Naive B cell (primary cell): Measurements from ENCODE around the gene ZNF106. TPM values are rescaled to one million over a fixed set of nuclear protein-coding genes. Genes with fewer than 3 reads are reported as not detected.

Source experiments
- ATAC-seq, 2 donors: fragments of 150-1000 bp; cut with Tn5 transposase; 2 replicates each; pipeline ENCODE4 v1.10.0; 2021; ENCODE audit warnings: low read depth in 2 of 2, mild to moderate bottlenecking in 2 of 2, moderate library complexity in 2 of 2
- DNase-seq: peaks from one replicate; pipeline ENCODE4 v3.0.0; 2022
- H3K27ac Mint-ChIP-seq, 6 donors: one replicate each; pipeline ENCODE4 v1.8.0; 2020 to 2022; ENCODE audit warnings: mild to moderate bottlenecking in 6 of 6, mixed read lengths in 6 of 6, moderate library complexity in 5 of 6, inconsistent platforms in 2 of 6
- H3K27me3 Mint-ChIP-seq, 3 donors: one replicate each; pipeline ENCODE4 v1.8.0; 2021 to 2022; ENCODE audit warnings: mixed read lengths in 3 of 3, mild to moderate bottlenecking in 1 of 3
- H3K36me3 Mint-ChIP-seq, 2 donors: one replicate each; pipeline ENCODE4 v1.8.0; 2020 to 2022; ENCODE audit warnings: mixed read lengths in 2 of 2, inconsistent platforms in 1 of 2, mild to moderate bottlenecking in 1 of 2
- H3K4me1 Mint-ChIP-seq, 3 donors: one replicate each; pipeline ENCODE4 v1.8.0; 2020 to 2022; ENCODE audit warnings: mixed read lengths in 3 of 3, inconsistent platforms in 1 of 3, mild to moderate bottlenecking in 1 of 3, moderate library complexity in 1 of 3
- H3K4me3 Mint-ChIP-seq, 8 donors: one replicate each; pipeline ENCODE4 v1.8.0; 2020 to 2022; ENCODE audit warnings: mild to moderate bottlenecking in 8 of 8, mixed read lengths in 8 of 8, moderate library complexity in 8 of 8, inconsistent platforms in 2 of 8
- H3K9me3 Mint-ChIP-seq, 7 donors: one replicate each; pipeline ENCODE4 v1.8.0; 2020 to 2022; ENCODE audit warnings: mixed read lengths in 7 of 7, mild to moderate bottlenecking in 5 of 7, inconsistent platforms in 2 of 7, moderate library complexity in 1 of 7
- polyA plus RNA-seq, 6 donors: library from polyadenylated mRNA; unstranded; fragments of 300-500 nt; fragmentation: Illumina TruSeq; gene quantifications; one replicate each; pipeline ENCODE4 v1.2.3, GENCODE V29; 2021; ENCODE audit warnings: low read depth in 6 of 6

The ZNF106 gene
- polyA plus RNA-seq, 6 donors from 2014 or later, result 24.1 to 87.1 (median 52.0) TPM

DNA sequence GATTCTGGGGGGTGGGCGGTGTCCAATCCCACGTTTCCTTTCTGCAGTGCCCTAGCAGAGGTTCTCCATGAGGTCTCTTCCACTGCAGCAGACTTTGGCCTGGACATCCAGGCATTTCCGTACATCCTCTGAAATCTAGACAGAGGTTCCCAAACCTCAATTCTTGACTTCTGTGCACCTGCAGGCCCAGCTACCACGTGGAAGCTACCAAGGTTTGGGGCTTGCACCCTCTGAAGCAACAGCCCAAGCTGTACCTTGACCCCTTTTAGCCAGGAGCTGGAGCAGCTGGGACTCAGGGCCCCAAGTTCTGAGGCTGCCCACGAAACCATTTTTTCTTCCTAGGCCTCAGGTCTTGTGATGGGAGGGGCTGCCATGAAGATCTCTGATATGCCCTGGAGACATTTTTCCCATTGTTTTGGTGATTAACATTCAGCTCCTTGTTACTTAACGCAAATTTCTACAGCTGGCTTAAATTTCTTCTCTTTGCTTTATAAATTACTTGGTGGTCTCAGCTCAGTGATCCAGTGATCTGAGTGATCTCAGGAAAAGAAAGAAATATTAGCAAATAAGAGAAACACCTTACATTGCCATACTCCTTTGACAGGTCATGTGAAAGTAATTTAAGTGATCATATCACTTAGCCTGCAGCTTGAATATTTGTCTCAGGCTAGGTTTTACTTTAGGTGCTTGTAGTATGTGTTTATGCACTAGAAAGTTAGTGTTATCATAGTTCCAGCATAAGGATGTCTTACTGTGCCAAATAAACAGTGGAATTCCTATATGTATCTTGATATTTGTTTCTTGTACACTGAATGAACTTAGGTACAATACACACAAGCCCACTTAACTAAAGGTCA is 7.5 kb upstream of the ZNF106 start:
- DNase-seq (no peak), ATAC-seq (no peak)
- peak overlapping the region in 7 of 8 donors; percentile 14 to 98 (median 54) for H3K4me3 Mint-ChIP-seq
- H3K4me1 Mint-ChIP-seq, result peaks cover 57 to 96% (median 85%) of the 10 kb centered on the region in 3 donors
- H3K36me3 Mint-ChIP-seq, result peaks cover 0 to 8% of the 10 kb centered on the region in 2 donors
- H3K27me3 Mint-ChIP-seq, result no peaks in the 10 kb centered on the region
- no peaks in the 10 kb centered on the region for H3K9me3 Mint-ChIP-seq
- H3K27ac Mint-ChIP-seq, result peak overlapping the region; percentile 3 to 96 (median 66)

DNA sequence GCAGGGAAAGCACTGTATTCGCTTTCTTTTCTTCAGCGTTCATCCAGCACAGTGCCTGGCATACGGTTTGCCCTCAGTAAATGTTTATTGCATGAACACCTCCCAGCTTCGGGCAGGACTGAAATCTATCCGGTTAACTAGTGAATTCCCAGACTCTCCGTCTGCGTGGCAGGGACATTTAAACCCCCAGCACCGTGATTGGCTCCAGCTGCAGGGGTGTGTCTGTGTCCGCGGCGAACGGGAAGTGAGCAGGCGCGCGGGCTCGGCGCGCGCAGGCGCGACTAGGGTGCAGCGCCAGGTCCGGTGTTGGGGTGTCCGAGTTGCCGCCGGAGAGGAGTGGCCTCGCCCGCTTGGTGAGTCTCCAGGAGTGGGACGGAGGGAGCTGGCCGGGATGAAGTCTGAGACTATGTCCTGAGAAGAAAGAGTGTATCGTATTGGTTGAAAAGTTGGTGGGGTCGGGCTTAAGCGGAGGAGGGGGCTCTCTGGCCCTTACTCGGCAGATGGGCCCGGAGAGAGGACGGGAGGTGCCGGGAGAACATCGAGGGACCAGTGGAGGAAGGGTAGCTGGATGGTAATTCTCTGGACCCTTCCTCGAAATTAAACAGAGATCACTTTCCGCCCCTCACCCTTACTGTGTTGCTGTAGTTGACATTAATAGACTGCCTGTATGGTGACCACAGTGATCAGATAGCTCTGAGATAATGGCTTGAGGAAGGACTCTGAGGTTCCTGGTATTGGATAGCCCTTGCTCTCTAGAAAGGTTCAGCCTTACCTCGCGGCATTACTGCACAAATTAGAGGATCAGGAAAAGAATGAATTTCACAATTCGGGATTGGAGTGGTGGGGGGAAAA is 4.6 kb upstream of the ZNF106 start, which contains the start of gene SNAP23:
Gene SNAP23 (plus strand): TSS at position 274 of the 852 bp plus-strand sequence. CDS start 16,213 bp downstream, outside the sequence.
- Mint-ChIP-seq H3K27me3 (no peaks in the 10 kb centered on the region), H3K4me3 (peak within 1 kb of the TSS; percentile 93 to 100 (median 98)), H3K27ac (peak within 1 kb of the TSS; percentile 88 to 98 (median 96)), H3K36me3 (peaks cover 0 to 8% of the 10 kb centered on the region in 2 donors), H3K4me1 (peaks cover 56 to 94% (median 85%) of the 10 kb centered on the region in 3 donors), H3K9me3 (no peaks in the 10 kb centered on the region)
- ATAC-seq, result peak; percentile 83 to 84
- peak; percentile 79 for DNase-seq

DNA sequence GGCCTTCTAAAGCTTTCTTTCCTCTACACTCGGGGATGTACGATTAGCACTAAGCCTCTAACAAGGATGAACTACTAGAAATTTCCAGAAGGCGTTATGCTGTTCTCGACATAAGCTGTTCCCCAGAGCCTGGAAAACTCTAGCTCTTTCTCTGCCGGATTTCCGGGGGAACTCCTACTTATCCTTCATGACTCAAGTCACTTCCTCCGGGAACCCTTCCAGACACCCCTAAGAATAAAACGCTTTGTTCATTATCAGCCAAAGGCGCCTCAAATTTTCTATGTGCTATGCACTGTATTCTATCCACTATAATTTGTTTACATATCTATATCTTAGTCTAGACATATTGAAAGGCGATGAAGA is 4.0 kb upstream of the ZNF106 start:
- no peaks in the 10 kb centered on the region for H3K9me3 Mint-ChIP-seq
- ATAC-seq (no peak), DNase-seq (no peak)
- peak overlapping the region; percentile 93 to 100 (median 98) for H3K4me3 Mint-ChIP-seq
- H3K27me3 Mint-ChIP-seq, result no peaks in the 10 kb centered on the region
- peaks cover 0 to 8% of the 10 kb centered on the region in 2 donors for H3K36me3 Mint-ChIP-seq
- peaks cover 53 to 90% (median 85%) of the 10 kb centered on the region in 3 donors for H3K4me1 Mint-ChIP-seq
- H3K27ac Mint-ChIP-seq, result peak overlapping the region; percentile 78 to 98 (median 96)

DNA sequence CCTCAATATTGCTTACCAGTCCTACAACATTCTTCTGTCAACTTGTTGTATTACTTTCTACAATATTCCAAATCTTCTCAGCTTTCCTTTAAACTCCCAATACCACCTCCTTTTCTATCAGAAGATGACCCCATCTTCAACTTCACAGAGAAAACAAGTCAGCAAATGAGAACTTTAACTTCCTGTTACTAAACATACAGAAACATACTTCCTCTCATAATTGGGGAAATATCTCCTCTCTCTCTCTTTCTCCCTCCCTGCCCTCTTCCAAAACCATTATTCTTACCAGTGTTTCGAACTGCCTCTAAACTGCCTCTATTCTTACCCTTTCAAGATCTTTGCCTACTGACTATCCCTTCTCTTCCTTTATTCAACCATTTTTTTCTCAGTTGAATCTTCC is 2.7 kb upstream of the ZNF106 start:
- ATAC-seq (no peak), DNase-seq (peak; percentile 11)
- Mint-ChIP-seq H3K4me3 (peak overlapping the region; percentile 93 to 100 (median 98)), H3K4me1 (peaks cover 53 to 90% (median 76%) of the 10 kb centered on the region in 3 donors), H3K36me3 (peaks cover 0 to 8% of the 10 kb centered on the region in 2 donors), H3K27ac (peak overlapping the region; percentile 34 to 96 (median 93)), H3K27me3 (no peaks in the 10 kb centered on the region), H3K9me3 (no peaks in the 10 kb centered on the region)

DNA sequence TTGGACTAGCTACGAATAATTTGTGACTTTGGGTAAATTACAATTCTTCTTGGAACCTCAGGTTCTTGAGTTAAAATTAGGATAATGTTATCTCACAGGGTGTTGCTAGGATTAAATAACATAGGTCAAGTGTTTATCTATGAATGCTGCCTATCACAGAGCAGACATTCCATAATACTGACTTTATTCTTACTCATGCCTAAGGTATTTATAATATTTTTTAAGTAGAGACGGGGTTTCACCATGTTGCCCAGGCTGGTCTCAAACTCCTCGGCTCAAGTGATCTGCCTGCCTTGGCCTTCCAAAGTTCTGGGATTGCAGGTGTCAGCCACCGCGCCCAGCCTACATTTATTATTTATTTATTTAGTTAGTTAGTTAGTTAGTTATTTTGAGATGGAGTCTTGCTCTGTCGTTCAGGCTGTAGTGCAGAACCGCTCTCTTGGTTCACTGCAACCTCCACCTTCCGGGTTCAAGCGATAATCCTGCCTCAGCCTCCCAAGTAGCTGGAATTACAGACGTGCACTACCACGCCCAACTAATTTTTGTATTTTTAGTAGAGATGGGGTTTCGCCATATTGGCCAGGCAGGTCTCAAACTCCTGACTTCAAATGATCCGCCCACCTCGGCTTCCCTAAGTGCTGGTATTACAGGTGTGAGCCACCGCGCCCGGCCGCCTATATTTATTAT is 741 bp upstream of the ZNF106 start:
- H3K4me1 Mint-ChIP-seq, result peaks cover 55 to 83% (median 62%) of the 10 kb centered on the region in 3 donors
- H3K27me3 Mint-ChIP-seq, result no peaks in the 10 kb centered on the region
- H3K9me3 Mint-ChIP-seq, result no peaks in the 10 kb centered on the region
- DNase-seq, result no peak
- peak overlapping the region; percentile 93 to 99 (median 96) for H3K4me3 Mint-ChIP-seq
- H3K27ac Mint-ChIP-seq, result peak overlapping the region; percentile 96 to 99 (median 98)
- ATAC-seq, result no peak
- H3K36me3 Mint-ChIP-seq, result peaks cover 0 to 16% of the 10 kb centered on the region in 2 donors

DNA sequence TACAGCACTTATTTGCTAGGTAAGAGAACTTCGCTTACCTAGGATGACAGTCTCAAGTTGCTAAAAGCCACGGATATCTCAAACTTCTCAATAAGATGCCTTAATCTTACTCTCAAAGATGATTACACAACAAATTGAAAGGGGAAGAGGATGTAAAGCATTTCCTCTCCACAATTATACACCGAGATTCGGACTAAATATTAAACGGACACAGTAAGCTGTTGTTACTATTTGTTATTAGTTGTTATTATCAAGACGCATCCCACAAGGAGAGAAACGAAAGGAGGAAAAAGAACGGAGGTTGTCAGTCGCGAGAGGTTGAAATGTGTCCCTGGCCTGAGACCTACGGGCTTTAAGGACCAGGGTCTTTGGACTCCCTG is 660 bp downstream of the ZNF106 start:
- peak overlapping the region; percentile 93 to 99 (median 96) for H3K4me3 Mint-ChIP-seq
- H3K27me3 Mint-ChIP-seq, result no peaks in the 10 kb centered on the region
- H3K9me3 Mint-ChIP-seq, result no peaks in the 10 kb centered on the region
- peak overlapping the region; percentile 96 to 99 (median 98) for H3K27ac Mint-ChIP-seq
- H3K36me3 Mint-ChIP-seq, result peaks cover 0 to 9% of the 10 kb centered on the region in 2 donors
- H3K4me1 Mint-ChIP-seq, result peaks cover 41 to 73% (median 54%) of the 10 kb centered on the region in 3 donors
- DNase-seq, result no peak
- ATAC-seq, result peak; percentile 9 to 28

DNA sequence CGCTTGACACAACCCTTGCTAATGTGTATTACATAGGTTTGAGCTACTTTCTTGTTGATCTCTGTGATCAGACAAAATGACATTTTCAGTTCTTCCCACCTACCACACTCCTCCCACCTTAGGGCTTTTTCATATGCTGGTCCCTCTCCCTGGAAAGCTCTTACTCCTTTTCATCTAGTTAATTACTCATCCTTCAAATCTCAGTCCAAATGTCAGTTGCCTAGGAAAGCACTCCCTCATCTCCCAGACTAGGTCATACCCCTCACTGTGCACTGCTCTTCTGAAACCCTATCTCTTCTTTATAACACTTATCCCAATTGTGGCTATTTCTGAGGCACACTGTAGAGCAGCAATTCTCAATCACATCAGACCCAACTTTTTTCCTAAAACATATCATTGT is 7.3 kb downstream of the ZNF106 start:
- H3K9me3 Mint-ChIP-seq, result peaks cover 0 to 6% (median 2%) of the 10 kb centered on the region in 7 donors
- ATAC-seq, result no peak
- no peak for DNase-seq
- H3K36me3 Mint-ChIP-seq, result peaks cover 18 to 23% of the 10 kb centered on the region in 2 donors
- peaks cover 20 to 25% (median 23%) of the 10 kb centered on the region in 3 donors for H3K4me1 Mint-ChIP-seq
- peak overlapping the region in 4 of 6 donors; percentile 1 to 68 (median 14) for H3K27ac Mint-ChIP-seq
- H3K4me3 Mint-ChIP-seq, result no peak overlapping the region
- H3K27me3 Mint-ChIP-seq, result no peaks in the 10 kb centered on the region

DNA sequence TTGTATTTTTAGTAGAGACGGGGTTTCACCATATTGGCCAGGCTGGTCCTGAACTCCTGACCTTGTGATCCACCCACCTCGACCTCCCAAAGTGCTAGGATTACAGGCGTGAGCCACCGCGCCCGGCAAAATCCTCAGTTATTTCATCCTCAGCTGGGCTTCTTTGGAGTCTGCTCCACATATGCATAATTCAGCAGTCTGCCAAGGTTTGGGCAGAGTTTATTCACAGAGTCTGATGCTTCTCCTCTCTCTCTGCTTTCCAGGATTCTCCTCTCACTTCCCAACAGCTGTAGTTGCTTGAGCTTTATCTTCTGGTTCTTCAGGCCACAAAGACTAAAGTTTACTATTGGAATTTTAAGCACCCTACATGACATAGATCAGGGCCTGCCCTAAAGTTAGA is 8.2 kb downstream of the ZNF106 start:
- DNase-seq, result no peak
- peaks cover 12 to 20% (median 19%) of the 10 kb centered on the region in 3 donors for H3K4me1 Mint-ChIP-seq
- H3K27ac Mint-ChIP-seq, result peak overlapping the region in 2 of 6 donors; percentile 26 to 76
- no peak for ATAC-seq
- no peak overlapping the region for H3K4me3 Mint-ChIP-seq
- peaks cover 18 to 20% of the 10 kb centered on the region in 2 donors for H3K36me3 Mint-ChIP-seq
- H3K9me3 Mint-ChIP-seq, result peaks cover 0 to 6% (median 2%) of the 10 kb centered on the region in 7 donors
- no peaks in the 10 kb centered on the region for H3K27me3 Mint-ChIP-seq

DNA sequence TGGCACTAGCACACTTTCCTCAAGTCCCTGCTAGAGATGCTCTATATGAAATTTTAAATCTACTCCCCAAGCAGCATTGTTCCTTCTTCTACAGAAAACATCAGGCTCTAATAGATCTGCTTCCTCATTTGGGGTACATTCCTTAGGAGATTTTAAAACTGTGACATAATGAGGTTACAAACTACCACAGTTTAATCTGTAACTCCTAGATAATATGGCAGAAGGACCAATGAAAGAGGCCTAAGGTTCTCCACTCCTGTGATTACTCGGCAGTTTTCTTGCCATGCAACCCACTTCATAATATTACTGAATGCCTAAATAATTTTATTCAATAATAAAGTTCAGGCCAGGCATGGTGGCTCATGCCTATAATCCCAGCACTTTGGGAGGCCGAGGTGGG is 16.1 kb downstream of the ZNF106 start:
- DNase-seq (no peak), ATAC-seq (no peak)
- H3K36me3 Mint-ChIP-seq, result no peaks in the 10 kb centered on the region
- H3K4me3 Mint-ChIP-seq, result no peak overlapping the region
- H3K4me1 Mint-ChIP-seq, result peaks cover 17 to 29% (median 27%) of the 10 kb centered on the region in 3 donors
- no peaks in the 10 kb centered on the region for H3K9me3 Mint-ChIP-seq
- peak overlapping the region in 4 of 6 donors; percentile 41 to 76 (median 68) for H3K27ac Mint-ChIP-seq
- H3K27me3 Mint-ChIP-seq, result no peaks in the 10 kb centered on the region

DNA sequence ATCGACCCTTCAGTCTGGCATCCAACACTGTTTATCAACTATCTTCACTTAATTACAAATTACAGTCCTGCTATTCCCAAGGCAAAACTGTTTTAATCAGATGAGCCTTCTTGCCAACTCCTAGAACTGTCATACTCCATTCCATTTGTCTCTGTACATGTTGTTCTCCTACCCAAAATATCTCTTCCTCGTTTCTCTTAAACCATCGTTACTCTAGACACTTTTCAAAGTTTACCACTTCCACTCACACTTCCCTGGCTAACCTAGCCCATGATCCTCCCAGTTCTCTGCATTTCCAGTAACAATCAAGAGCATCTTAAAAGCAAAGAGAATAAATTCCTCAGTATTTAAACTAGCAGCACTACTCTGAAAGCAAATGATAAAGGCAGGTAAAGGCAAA is 19.9 kb downstream of the ZNF106 start:
- Mint-ChIP-seq H3K9me3 (no peaks in the 10 kb centered on the region), H3K36me3 (peaks cover 0 to 7% of the 10 kb centered on the region in 2 donors)

DNA sequence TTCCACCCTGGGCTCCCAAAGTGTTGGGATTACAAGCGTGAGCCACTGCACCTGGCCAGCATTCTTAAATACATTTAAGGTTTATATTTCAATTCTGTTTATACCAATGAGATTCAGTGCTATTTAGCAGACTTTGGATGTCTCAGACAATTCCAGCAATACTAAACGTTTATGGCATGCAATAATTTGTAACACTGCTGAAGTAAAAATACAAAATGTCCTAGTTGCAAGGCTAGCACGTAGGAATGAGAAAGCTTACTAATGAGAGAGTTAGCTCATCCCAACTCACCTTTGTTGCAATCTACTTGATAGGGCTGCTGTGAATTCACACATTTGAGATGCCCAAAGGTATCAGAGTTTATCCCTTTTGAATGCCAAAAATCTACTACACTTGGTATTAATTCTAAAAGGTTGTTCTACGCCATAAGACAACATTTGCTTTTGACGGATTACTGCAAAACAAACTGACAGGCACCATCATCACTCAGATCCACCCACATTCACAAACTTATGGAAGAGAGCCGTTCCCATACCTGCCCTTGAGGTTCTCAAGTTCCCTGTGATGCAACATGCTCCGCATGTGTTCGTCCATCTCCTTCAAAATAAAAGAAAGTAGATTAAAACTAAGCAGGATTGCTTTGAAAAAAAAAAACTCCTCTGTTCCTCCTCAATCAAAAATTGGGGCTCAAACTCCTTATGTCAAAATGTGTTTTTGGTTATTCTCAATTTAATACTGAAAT is 25.3 kb downstream of the ZNF106 start:
- Mint-ChIP-seq H3K9me3 (no peaks in the 10 kb centered on the region), H3K27me3 (no peaks in the 10 kb centered on the region), H3K27ac (peak overlapping the region in 1 of 6 donors; percentile 24), H3K36me3 (peaks cover 0 to 10% of the 10 kb centered on the region in 2 donors), H3K4me1 (peaks cover 0 to 13% (median 12%) of the 10 kb centered on the region in 3 donors), H3K4me3 (no peak overlapping the region)
- ATAC-seq (no peak), DNase-seq (no peak)

More for the DNA sequence above, 19.9 kb downstream of the ZNF106 start:
- H3K4me1 Mint-ChIP-seq, result peaks cover 13 to 24% (median 21%) of the 10 kb centered on the region in 3 donors
- DNase-seq (no peak), ATAC-seq (no peak)
- no peak overlapping the region for H3K4me3 Mint-ChIP-seq
- H3K27me3 Mint-ChIP-seq, result no peaks in the 10 kb centered on the region
- H3K27ac Mint-ChIP-seq, result peak overlapping the region in 5 of 6 donors; percentile 36 to 77 (median 64)

DNA sequence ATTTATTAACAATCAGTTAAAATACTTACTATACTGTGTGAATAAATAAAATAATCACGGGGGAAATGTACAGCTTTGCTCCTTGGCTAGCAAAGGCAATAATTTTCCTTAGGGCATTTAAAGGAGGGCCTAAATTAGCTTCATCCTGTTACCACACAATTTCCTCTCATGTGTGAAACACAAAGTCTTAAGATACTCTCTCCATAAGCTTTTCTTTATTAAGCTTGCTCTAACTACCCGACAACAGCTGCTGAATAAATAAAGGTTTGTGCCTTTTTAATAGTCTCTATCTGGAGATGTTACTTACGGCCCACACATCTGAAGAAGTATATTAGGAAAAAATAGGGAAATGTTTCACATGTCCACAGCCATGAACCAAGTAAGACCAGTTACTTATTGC is 29.7 kb downstream of the ZNF106 start:
- Mint-ChIP-seq H3K4me1 (peaks cover 15 to 34% (median 33%) of the 10 kb centered on the region in 3 donors), H3K27ac (peak overlapping the region in 3 of 6 donors; percentile 45 to 69 (median 62)), H3K36me3 (peaks cover 0 to 12% of the 10 kb centered on the region in 2 donors), H3K4me3 (no peak overlapping the region), H3K27me3 (no peaks in the 10 kb centered on the region), H3K9me3 (no peaks in the 10 kb centered on the region)
- no peak for ATAC-seq
- no peak for DNase-seq
